GM20431 (cell line): ENCODE measurements around the gene CPVL.

ENCODE experiments used
- in situ Hi-C: fragments of 300-500 bp; cut with MseI, MboI; formaldehyde crosslinking; loops from one replicate; pipeline ENCODE4 v1.15.0; 2020; ENCODE audit warnings: low sequenced_read_pairs; ENCODE audit not compliant: unreplicated experiment

Gene CPVL

DNA sequence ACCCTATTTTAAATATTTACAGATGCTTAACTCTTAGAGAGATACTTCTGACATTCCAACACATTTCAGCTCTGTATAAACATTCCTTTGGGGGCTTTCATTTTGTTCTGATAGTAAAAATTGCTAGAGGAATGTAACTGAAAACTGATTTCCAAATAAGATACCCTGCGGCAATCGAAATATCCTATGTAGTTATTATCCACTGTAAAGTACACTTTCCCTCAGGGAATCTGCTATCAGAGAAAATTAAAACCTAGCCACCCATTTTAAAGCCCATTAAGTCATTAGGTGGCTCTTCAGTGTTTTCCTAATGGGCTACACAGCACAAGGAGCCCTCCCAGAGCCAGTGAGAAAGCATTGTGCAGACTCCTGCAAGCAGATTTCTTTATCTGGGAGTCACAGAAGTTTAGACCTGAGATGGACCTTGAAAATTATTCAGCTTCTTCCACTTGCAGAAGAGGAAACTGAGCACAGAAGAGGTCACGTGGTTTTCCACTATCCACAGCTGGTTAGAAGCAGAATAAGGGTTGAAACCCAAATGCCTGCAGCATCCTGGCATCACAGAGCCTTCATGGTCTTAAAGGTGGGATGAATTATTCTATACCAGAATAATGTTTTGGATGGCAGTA is 12.6 kb upstream of the CPVL start:
- in situ Hi-C loops = no loop called here

DNA sequence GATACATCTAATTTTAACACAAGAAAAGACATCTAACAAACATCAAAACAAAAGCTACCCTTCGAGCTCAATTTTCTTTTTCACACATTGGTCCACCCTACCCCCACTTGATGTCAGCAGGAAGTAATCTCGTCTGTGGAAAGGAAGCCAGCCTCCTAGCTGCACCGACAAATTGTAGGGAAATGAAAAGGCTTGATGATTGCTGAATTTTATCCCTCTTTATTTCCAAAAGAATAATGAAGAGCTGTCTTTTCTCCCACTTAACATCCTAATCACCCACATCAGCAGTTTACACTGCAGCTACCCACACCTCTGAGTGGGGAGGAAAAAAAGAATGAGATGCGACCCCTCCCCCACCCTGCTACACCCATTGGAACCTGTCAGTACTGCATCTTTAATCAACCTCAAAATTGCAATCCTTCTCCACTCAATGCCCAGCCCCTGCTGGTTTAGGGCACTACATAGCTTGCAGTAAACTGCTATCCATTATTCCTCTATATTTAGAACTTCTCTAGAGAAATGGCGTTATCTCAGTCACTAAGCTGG is 10.6 kb upstream of the CPVL start:
- in situ Hi-C loops = no loop called here

DNA sequence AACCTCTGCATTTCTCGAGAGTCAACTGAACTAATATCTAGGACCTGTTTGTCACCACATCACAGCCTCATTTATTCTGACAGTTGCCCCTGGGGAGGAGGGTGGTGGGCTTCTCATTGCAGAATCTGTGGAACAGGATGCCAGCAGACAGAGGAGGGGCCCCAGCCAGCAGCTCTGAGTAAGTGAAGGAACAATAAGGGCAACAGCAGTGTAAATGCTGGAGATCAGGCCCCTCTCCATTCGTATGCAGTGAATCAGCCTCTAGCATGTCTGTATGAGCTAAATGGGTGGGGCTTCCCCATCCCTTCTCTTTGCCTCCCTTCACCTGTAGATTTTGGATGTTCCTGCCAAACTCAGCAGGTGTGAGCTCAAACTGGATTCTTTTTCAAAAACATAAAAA is 7.7 kb upstream of the CPVL start:
- in situ Hi-C loops = no loop called here

DNA sequence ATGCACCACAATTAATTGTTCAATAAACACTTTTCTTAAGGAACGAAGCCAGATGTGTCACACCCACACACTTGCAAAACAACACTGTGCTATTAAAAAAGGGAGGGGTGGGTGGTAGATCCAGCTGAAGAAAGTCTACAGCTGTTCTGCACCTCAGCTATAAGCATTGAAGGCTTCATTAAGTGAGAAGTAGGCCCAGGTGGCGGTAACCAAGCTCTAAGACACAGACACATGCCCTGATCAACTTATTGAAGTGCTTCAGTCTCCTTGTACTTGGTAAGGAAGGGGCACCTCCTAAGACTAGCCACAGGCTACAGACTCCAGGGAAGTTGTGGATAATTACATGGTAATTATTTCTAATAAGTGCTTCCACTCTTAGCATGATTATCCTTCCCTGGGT is 4.5 kb upstream of the CPVL start:
- in situ Hi-C loops = no loop called here

DNA sequence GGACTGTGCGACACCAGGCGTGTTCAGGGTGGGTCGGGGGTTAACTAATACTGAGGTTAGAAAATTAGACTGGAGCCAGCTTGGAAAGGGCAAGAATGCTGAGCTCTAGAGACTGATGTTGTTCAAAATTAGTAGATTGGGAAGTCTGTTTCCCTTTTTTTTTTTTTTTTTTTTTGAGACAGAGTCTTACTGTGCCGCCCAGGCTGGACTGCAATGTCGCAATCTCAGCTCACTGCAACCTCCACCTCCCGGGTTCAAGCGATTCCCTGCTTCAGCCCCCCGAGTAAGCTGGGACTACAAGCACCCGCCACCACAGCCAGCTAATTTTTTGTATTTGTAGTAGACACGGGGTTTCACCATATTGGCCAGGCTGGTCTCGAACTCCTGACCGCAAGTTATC is 2.7 kb upstream of the CPVL start:
- in situ Hi-C loops = no loop called here

DNA sequence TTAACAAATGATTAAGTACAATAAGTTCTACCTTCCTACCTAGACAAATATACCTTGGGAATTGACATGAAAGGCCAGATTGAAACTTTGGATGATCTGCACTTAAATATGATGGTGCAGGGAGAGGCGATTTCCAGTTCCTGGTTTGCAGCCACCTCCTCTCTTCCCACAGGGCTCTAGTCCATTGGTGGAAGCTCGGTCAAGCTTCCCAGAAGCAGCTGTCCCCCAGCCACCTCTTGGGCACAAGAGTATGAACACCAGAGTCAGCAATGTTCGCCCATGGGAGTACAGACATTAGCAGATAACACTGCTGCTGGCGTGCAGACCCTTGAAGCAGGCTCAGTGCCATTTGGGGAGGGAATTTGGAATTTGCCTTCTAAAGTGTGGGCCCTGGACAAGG is 1.5 kb upstream of the CPVL start:
- in situ Hi-C loops = no loop called here

DNA sequence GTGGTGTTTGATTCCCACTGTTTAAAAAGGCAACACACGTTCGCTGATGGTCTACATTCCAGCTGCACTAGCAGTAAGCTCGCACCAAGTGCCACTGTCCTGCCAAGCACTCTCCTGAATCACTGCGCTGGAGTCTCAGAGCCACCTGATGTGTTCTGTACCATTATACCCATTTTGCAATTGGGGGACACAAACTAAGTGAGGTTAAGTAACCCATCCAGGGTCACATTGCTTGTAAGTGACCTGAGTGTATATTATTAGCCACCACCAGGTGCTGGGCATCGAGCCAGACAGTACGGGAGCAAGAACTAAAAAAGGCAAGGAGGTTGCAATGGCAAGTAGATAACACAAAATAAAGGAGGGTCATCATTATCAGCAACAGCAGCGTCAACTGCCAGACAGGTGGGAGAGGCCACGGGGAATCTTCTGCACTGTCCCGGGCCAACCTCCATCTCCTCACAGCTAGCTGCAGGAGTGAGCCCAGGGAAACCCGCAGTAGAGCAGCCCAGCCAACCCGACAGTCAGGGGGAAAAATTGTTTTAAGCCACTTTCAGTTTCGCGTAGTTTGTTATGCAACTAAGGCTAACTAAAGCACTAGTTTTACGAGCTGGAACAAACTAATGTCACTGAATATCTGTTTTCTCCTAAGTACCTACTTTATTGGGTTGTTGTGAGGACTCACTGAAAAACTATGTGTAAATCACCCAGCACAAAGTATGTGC is 712 bp upstream of the CPVL start:
- in situ Hi-C loops = no loop called here

DNA sequence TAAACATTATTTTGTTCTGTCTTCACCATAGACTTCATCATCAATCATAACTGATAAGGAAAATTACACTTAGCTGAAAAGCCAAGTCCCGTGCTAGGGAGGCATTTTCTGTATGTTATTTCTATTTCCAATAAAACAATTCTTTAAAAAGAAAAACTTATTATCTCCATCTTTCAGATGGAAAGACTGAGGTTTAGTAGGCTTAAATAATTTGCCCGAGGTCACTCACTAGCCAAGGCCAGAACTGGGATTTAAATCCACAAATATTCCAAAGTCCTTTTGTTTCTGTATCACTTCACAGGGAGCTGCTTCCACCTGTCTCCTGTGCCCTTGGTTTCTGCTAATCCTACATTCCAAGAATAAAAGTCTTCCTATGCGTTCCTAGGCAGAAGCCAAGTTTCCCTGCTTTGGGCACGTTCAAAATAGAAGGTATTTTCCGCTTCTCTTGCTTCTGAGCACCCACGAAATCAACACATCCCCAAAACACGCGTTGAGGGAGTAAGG is 732 bp downstream of the CPVL start:
- in situ Hi-C loops = no loop called here

DNA sequence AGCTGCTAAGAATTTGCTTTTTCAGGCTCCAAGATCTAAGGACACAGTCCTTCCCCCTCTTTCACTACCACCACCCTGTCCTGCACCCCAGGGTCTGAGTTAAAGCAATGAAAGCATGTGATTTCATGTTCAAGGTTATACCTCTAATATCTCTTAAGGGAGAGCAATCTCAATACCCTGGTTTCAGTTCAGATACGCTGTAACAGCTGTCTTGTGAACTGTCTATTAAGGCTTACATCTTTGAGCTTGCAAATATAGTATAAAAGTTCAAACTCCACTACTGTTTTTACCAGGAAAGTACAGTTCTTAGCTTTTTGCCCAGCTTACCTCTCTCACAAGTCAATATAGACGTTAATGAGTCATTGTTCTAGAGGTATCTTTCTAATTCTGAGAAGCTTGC is 2.6 kb downstream of the CPVL start:
- in situ Hi-C loops = no loop called here

DNA sequence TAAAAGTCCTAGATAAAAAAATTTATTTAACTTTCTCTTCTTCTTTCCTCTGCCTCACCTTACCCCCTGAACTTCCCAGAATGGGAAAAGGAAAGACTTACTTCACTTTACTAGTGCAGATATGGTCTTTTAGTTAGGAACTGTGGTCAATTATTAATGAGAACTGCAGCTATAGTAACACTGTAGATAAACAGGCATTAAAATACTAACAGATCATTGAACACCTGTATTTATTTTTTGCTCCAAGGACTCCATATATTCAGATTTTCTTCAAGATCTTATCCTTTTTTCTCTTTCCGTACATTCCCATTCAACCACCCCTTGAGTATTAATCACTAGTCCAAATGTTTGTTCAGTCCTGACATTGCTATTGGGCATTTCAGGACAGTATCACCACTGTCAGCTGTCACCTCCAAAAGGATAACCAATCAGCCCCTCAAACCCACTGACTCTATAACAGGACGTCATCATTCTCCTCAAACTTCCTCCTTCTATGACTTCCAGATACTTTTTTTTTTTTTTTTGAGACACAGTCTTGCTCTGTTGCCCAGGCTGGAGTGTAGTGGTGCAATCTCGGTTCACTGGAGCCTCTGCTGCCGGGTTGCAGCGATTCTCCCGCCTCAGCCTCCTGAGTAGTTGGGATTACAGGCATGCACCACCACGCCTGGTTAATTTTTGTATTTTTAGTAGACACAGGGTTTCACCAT is 4.2 kb downstream of the CPVL start:
- in situ Hi-C loops = no loop called here

DNA sequence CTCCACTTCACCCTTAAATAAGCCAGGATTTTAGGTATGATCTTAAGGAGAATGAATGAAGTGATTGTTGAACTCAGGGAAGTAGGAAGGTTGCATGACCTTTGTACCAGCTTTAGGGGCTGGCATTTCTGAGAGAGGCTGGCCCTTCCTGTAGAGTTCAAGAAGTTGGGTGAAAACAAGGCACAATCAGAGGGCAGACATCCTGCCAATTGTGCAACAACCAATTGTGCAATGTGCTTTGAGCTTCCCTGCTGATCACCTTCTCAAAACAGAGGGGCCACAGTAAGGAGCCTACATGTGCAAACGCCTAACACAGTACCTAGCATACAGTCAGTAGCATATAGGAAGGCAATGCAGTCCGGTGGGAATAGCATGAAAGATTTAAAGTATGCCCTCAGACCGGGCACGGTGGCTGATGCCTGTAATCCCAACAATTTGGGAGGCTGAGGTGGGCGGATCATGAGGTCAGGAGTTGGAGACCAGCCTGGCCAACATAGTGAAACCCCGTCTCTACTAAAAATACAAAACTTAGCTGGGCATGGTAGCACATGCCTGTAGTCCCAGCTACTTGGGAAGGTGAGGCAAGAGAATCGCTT is 5.4 kb downstream of the CPVL start:
- in situ Hi-C loops = no loop called here

DNA sequence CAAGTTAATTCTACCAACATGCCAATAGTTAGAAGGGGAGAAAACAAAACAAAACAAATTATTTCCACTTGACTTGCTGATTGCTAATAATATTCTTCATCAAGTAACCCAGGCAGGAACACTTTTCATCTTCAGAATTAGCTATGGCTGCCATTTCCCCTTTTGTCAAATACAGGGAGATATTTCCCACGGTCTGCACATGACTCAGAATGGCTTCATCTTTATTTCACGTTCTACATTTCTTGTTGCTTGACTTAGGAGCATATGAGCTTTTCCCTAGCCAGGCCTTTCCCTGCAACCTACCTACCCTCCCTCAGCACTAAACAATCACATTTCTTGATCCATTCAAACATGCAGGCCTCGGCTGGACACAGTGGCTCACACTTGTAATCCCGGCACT is 6.5 kb downstream of the CPVL start:
- in situ Hi-C loops = no loop called here

DNA sequence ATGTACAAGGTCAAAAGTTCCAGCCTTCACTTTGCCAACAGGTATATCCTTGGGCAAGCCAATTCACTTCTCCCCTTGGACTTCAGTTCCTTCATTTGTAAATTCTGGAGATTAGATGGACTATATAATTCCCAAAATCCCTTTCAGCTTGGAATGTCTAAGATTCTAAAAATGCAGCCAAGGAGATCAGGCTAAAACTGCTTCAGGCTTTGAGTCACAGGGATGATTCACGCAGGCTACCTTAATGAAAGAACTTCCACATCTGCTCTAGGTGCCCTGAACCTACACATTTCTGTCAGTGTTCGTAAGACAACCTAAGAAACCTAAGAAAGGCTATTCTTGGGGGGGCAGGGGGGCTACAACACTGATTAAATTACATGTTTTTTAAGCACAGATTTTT is 7.1 kb downstream of the CPVL start:
- in situ Hi-C loops = no loop called here

DNA sequence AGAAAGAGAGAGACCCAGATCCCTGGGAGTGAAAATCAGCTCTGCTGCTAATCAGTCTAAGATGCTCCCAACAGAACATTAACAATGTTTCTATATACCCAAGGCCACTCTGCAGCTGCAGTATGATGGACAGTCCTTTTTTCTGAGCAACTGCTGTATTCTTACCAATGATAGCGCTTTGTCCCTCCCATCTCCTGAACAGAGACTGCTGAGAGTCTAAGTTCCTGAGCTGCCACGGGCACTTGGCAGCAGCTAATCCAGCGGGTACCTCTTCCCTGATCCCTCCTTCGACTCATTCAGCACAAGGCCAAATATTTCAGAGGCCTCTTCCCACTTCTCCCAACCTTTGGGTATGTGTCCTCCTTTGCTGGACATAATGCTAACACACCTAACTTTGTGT is 7.7 kb downstream of the CPVL start:
- in situ Hi-C loops = no loop called here

DNA sequence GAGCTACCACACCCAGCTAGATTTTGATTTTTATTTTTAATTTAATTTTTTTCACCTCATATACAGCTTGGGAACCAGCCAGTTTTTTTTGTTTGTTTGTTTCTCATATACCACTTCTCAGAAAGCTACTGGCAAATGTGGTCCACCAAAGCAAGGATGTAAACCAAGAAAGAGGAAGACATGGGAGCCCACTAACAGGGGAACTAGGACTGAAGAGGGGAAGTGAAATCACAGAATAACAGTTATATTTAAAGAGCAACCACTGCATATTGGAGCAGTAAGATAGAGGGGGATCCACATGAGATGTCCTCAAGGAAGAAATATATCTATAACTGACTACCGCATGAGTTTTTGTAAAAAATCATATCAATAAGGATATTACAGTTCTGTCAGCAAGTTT is 10.5 kb downstream of the CPVL start:
- in situ Hi-C loops = no loop called here

DNA sequence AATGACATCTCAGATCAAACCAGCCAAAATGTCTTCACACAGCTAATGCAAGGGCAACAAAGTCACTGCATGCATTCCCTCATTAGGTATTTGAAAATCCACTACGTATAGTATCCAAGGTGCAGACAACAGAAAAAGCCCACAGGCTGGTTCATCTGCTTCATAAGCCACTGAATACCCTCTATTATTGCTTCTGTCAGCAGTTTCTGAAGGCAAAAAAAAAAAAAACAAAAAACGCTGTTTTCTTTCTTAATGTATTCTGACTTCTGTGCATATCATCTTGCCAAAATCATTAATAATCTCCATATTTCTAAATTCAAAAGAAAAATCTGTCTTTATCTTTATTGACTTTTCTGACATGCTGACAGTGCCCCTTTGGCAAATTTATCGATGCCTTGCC is 13.4 kb downstream of the CPVL start:
- in situ Hi-C loops = no loop called here

DNA sequence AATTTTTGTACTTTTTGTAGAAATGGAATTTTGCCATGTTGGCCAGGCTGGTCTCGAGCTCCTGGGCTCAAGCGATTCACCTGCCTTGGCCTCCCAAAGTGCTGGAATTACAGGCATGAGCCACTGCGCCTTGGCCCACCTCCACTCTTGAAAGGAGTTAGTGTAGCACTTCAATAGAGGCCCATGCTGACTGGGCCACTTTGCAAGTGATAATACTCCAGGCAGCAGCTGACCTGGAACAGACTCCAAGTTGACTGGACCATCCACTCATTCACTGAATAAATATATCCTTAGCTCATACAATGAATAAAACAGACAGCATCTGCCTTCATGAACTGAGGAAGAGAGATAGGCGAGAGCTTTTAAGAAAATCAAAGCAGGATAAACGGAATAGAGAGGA is 14.7 kb downstream of the CPVL start:
- in situ Hi-C loops = no loop called here

DNA sequence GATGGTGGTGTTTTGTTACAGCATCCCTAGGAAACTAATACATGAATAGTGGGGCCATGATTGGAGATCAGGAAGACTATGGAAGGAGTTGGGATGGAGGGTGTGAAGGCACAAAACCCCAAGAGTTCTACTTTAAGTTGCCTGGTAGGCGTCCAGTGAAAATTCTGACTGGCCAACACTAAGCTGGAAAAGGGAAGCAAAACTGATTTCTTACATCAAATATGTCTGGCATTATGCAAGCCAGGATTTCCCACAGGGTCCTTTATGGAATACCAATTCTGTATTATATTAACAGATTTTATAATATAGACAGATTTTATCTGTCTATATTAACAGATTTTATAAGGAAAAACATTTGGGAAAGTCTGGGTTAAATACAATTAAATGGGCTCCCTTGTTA is 16.2 kb downstream of the CPVL start:
- in situ Hi-C loops = no loop called here

DNA sequence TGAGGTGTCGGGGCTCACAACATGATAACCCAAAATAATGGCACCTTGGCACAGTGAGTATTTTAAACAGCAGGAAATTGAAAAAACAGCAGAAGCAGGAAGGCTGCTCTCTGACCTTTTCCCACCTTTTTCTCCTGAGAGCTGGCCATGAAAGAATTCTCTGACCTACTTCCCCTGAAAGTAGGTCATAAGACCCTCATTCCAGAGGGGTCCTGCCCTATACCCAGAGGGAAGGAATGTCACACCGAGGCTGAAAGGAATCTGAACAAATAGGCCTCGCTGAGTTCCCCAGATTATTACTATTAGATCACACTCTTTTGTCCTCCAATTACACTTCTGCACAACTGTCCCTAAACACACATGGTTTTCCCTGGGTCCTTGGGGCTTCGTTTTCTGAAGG is 18.8 kb downstream of the CPVL start:
- in situ Hi-C loops = no loop called here

DNA sequence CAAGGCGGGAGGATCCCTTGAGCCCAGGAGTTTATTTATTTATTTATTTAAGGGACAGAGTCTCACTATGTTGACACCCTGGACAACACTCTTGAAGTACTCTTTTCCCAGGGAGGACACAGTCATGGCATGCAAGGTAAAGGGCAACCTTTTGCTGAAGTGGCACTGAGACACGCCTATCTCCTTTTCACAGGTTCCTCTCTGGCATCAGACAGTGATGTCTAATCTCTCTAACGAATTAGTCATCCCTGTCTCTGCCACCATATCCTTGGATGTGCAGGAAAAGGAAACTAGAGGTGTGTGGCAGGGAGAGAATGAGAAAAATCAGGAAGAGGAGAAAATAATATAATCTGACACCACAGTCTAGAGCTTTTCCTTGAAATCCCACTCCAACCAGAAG is 19.5 kb downstream of the CPVL start:
- in situ Hi-C loops = no loop called here
